Natural killer cell (primary cell): Measurements from ENCODE around the gene PVR. TPM values are rescaled to one million over a fixed set of nuclear protein-coding genes. Genes with fewer than 3 reads are reported as not detected.
A peak's percentile ranks its signal among the peaks of the same experiment; 100 is the strongest.

Source experiments
- ATAC-seq, 3 donors: fragments of 150-1000 bp in 2 of 3; fragments of 200-7000 bp in 1 of 3; cut with Tn5 transposase; 1 replicate in 1 of 3; 2 replicates in 2 of 3; pipeline ENCODE4 v1.10.0; 2021; ENCODE audit warnings: mild to moderate bottlenecking in 2 of 3, moderate library complexity in 2 of 3
- DNase-seq, 2 donors: peaks; one replicate each; pipeline versions ENCODE4 v3.0.0 to v3.0.0-alpha.2; 2013 to 2021; ENCODE audit warnings: mixed read lengths in 1 of 2
- H3K27ac ChIP-seq: one replicate; pipeline ENCODE4 v1.5.1; 2013; ENCODE audit warnings: mild to moderate bottlenecking, low read length
- H3K27me3 ChIP-seq: one replicate; pipeline ENCODE4 v1.6.1; 2013; ENCODE audit warnings: low read length; ENCODE audit not compliant: control insufficient read depth, insufficient read depth
- H3K36me3 ChIP-seq: one replicate; pipeline ENCODE4 v1.6.1; 2013; ENCODE audit warnings: low read length; ENCODE audit not compliant: control insufficient read depth, insufficient read depth
- H3K4me1 ChIP-seq: one replicate; pipeline ENCODE4 v1.6.1; 2013; ENCODE audit warnings: low read length; ENCODE audit not compliant: control insufficient read depth, insufficient read depth
- H3K4me3 ChIP-seq: one replicate; pipeline ENCODE4 v1.5.1; 2013; ENCODE audit warnings: low read length
- H3K9me3 ChIP-seq: one replicate; pipeline ENCODE4 v1.6.1; 2013; ENCODE audit warnings: low read length; ENCODE audit not compliant: control insufficient read depth, insufficient read depth
- H3K27ac Mint-ChIP-seq, 2 donors: one replicate each; pipeline ENCODE4 v1.8.0; 2022; ENCODE audit warnings: mild to moderate bottlenecking in 2 of 2, mixed read lengths in 2 of 2, moderate library complexity in 1 of 2
- H3K27me3 Mint-ChIP-seq, 2 donors: one replicate each; pipeline ENCODE4 v1.8.0; 2022; ENCODE audit warnings: low read depth in 2 of 2, mixed read lengths in 2 of 2
- H3K36me3 Mint-ChIP-seq: one replicate; pipeline ENCODE4 v1.8.0; 2022; ENCODE audit warnings: mixed read lengths
- H3K4me1 Mint-ChIP-seq, 2 donors: one replicate each; pipeline ENCODE4 v1.8.0; 2022; ENCODE audit warnings: mixed read lengths in 2 of 2
- H3K4me3 Mint-ChIP-seq: one replicate; pipeline ENCODE4 v1.8.0; 2022; ENCODE audit warnings: mild to moderate bottlenecking, moderate library complexity, mixed read lengths
- H3K9me3 Mint-ChIP-seq, 2 donors: one replicate each; pipeline ENCODE4 v1.8.0; 2022; ENCODE audit warnings: mixed read lengths in 2 of 2
- CTCF ChIP-seq: fragments of 200-600 bp; IDR thresholded peaks from one replicate; pipeline ENCODE4 v1.8.0; 2022; ENCODE audit warnings: antibody characterized with exemption
- WGBS: methylation state at CpG from one replicate; pipeline ENCODE4 v1.1.7; 2013; ENCODE audit warnings: missing lambda C conversion rate; ENCODE audit not compliant: insufficient coverage; 5-methylcytosine and 5-hydroxymethylcytosine counted together
- intact Hi-C: fragments of 100-400 bp; cut with micrococcal nuclease; formaldehyde crosslinking; loops from one replicate; pipeline ENCODE4 v1.14.2; 2022
- total RNA-seq, 4 donors: library from RNA; stranded (reverse); fragments of 120-200 nt in 1 of 4; gene quantifications; one replicate each; pipeline versions ENCODE4 v1.2.3 to v1.2.4, GENCODE V29; 2013 to 2022

The PVR gene
- total RNA-seq, 3 donors from 2014 or later (not counting 1 experiment from before 2014, with no cell fraction given) = 6.6 to 12.6 (median 7.9) TPM

- no peaks in the 10 kb centered on the region for H3K36me3 Mint-ChIP-seq
- ATAC-seq (no peak), DNase-seq (no peak)
- no peaks in the 10 kb centered on the region for H3K36me3 ChIP-seq
- no peaks in the 10 kb centered on the region for H3K9me3 ChIP-seq
- H3K27me3 Mint-ChIP-seq = peaks cover 6 to 8% of the 10 kb centered on the region in 2 donors
- H3K4me3 ChIP-seq = no peak overlapping the region
- intact Hi-C loops = no loop called here
- no peak overlapping the region for H3K27ac ChIP-seq
- peaks cover 0 to 5% of the 10 kb centered on the region in 2 donors for H3K4me1 Mint-ChIP-seq
- no peak for TF ChIP-seq CTCF
- no peaks in the 10 kb centered on the region for H3K9me3 Mint-ChIP-seq
- no peak overlapping the region for H3K27ac Mint-ChIP-seq
- 87% methylated on average over 3 of the region's 3 CpGs for WGBS
- H3K4me1 ChIP-seq = peaks cover 12% of the 10 kb centered on the region
- H3K27me3 ChIP-seq = no peaks in the 10 kb centered on the region
- no peak overlapping the region for H3K4me3 Mint-ChIP-seq
These were observed 3.2 kb upstream of the PVR start for GRCh38 chr19:44640518-44640917.

DNA sequence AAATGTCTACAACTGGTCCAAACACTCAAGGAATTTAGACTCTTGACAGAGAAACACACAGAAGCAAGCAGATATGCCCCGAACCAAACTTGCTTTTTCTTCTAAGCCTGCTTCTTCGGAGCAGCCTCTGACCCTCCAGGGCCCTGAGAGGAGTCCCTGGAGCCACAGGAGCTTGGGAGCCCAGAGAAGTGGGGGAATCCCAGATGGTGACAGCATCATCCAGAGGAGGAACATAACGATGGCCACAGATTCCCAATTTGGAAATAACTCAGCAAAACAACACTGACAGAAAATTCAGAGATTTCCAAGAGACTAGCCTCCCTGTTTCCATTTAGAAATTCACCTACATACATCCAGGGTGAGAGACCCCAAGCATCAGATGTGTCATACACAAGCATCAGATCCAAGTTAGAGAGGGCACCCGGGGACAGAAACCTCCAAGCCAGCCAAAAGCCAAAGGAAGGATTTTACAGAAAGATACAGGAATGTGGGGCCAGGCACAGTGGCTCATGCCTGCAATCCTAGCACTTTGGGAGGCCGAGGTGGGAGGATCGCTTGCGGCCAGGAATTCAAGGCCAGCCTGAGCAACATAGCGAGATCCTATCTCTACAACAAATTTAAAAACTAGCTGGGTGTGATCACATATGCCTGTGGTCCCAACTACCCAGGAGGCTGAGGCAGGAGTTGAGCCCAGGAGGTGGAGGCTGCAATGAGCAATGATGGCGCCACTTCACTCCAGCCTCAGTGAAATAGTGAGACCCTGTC is 2.0 kb upstream of the PVR start:
- ATAC-seq (no peak), DNase-seq (no peak)
- intact Hi-C loops = no loop called here
- peak overlapping the region; percentile 7 for H3K4me3 Mint-ChIP-seq
- H3K27me3 Mint-ChIP-seq = peaks cover 0 to 2% of the 10 kb centered on the region in 2 donors
- no peaks in the 10 kb centered on the region for H3K27me3 ChIP-seq
- no peaks in the 10 kb centered on the region for H3K36me3 Mint-ChIP-seq
- H3K27ac Mint-ChIP-seq = no peak overlapping the region
- H3K4me1 ChIP-seq = peaks cover 12% of the 10 kb centered on the region
- no peak overlapping the region for H3K4me3 ChIP-seq
- H3K36me3 ChIP-seq = no peaks in the 10 kb centered on the region
- H3K27ac ChIP-seq = no peak overlapping the region
- no peaks in the 10 kb centered on the region for H3K9me3 Mint-ChIP-seq
- H3K4me1 Mint-ChIP-seq = peaks cover 0 to 5% of the 10 kb centered on the region in 2 donors
- H3K9me3 ChIP-seq = no peaks in the 10 kb centered on the region
- WGBS = 85% methylated on average over 9 of the region's 9 CpGs
- no peak for TF ChIP-seq CTCF

DNA sequence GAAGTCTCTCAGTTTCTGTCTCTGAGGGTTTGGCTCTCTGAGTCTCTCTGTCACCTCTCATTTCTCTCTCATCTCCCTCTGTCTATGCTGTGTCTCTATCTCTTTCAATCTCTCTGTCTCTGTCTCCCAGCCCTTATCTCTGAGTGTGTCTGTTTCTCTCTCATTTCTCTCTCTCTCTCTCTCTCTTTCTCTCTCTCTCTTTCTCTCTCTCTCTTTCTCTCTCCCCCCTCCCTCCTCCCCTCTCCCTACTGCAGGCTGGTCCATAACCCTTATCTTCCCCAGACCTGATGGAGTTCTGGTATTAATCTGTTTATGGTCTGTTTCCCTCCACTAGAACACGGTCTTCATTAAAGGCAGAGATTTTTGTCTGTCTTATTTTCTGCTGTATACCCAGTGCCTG is 1.3 kb upstream of the PVR start:
- peaks cover 12% of the 10 kb centered on the region for H3K4me1 ChIP-seq
- Mint-ChIP-seq H3K4me1 (peaks cover 0 to 5% of the 10 kb centered on the region in 2 donors), H3K9me3 (no peaks in the 10 kb centered on the region), H3K4me3 (no peak overlapping the region), H3K27me3 (peaks cover 0 to 2% of the 10 kb centered on the region in 2 donors), H3K27ac (no peak overlapping the region), H3K36me3 (no peaks in the 10 kb centered on the region)
- no peak overlapping the region for H3K27ac ChIP-seq
- H3K4me3 ChIP-seq = no peak overlapping the region
- no peaks in the 10 kb centered on the region for H3K36me3 ChIP-seq
- no peak for TF ChIP-seq CTCF
- WGBS = no CpG with 5 or more reads among the region's 1 CpG
- ATAC-seq = no peak
- DNase-seq = no peak
- intact Hi-C loops = no loop called here
- H3K27me3 ChIP-seq = no peaks in the 10 kb centered on the region
- no peaks in the 10 kb centered on the region for H3K9me3 ChIP-seq
